SU-DHL-6 (cell line): ENCODE measurements around the gene ACACA.

Experiments used
- EZH2phosphoT487 ChIP-seq: fragments of 200-600 bp; sonication (generic), shearing (Covaris generic); conservative IDR thresholded peaks from 2 replicates; pipeline ENCODE4 v1.6.1; 2018; ENCODE audit warnings: mild to moderate bottlenecking, antibody characterized with exemption, low read length, moderate library complexity, mixed read lengths
- TF ChIP-seq, protein P1 (sequence below): fragments of 200-600 bp; sonication (generic); IDR thresholded peaks from one replicate; pipeline ENCODE4 v1.5.1; 2017; ENCODE audit warnings: antibody characterized with exemption, mild to moderate bottlenecking, low read length, moderate library complexity; ENCODE audit not compliant: insufficient read depth, poor library complexity, severe bottlenecking

DNA sequence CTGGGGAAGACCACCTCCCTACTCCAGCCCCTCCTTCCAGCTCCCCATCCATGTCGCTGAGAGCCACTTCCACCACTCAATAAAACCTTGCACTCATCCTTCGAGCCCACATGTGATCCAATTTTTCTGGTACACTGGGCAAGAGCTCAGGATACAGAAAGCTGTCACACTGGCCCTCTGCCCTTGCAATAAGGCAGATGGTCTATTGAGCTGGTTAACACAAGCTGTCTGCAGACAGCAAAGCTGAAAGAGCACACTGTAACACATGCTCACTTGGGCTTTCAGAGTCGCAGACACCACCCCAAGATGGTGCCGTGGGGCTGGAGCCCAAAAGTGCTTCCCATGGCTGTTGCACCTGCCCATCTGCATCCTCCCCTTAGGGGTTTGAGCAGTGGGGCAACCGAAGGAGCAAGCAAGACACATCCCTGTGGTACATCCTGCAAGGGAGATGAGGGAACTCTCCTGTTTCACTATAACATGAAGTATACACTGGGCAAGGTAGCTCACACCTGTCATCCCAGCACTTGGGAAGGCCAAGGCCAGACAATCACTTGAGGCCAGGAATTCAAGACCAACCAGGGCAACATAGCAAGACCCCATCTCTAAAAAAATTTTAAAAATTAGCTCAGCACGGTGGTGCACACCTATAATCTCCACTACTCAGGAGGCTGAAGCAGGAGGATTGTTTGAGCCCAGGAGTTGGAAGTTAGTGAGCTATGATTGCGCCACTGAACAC, 83.6 kb downstream of the ACACA start:
- no peak for TF ChIP-seq EZH2phosphoT487
- TF ChIP-seq, protein P1, sequence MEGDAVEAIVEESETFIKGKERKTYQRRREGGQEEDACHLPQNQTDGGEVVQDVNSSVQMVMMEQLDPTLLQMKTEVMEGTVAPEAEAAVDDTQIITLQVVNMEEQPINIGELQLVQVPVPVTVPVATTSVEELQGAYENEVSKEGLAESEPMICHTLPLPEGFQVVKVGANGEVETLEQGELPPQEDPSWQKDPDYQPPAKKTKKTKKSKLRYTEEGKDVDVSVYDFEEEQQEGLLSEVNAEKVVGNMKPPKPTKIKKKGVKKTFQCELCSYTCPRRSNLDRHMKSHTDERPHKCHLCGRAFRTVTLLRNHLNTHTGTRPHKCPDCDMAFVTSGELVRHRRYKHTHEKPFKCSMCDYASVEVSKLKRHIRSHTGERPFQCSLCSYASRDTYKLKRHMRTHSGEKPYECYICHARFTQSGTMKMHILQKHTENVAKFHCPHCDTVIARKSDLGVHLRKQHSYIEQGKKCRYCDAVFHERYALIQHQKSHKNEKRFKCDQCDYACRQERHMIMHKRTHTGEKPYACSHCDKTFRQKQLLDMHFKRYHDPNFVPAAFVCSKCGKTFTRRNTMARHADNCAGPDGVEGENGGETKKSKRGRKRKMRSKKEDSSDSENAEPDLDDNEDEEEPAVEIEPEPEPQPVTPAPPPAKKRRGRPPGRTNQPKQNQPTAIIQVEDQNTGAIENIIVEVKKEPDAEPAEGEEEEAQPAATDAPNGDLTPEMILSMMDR, result no peak
